Upper lobe of left lung (tissue), 4 donors: ENCODE results near the gene APH1B.

Source experiments
- EP300 ChIP-seq, 4 donors: sonication (generic); formaldehyde crosslinking; IDR thresholded peaks; one replicate each; pipeline ENCODE4 v1.5.1; 2017; ENCODE audit warnings: antibody characterized with exemption in 4 of 4, control low read depth in 2 of 4
- TF ChIP-seq, protein P1 (sequence below), 6 experiments: fragments of 450-650 bp in 4 of 6; fragments of 200-600 bp in 2 of 6; sonication (generic) in 2 of 6; IDR thresholded peaks; one replicate each; pipeline ENCODE4 v1.5.1; 2016 to 2019; ENCODE audit warnings: antibody characterized with exemption in 6 of 6

DNA sequence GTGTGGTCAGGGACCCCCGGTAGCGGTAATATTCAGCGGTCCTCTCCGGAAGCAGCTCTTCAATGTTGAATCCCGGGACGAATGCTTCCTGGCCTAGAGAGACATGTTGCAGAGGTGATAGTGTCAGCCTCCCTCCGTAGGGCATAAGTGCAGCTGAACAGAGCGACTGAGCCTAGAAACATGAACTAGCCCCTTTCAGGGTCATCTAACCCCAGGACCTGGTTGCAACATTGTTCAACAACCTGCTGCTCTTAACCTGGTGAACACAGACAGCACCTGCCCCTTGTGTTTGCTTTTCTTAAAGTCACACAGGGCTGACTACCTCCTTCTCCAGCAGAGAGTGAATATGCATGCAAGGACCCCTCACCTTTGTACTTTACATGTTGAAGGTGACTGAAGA lies 62.9 kb downstream of the APH1B start:
- TF ChIP-seq, protein P1, sequence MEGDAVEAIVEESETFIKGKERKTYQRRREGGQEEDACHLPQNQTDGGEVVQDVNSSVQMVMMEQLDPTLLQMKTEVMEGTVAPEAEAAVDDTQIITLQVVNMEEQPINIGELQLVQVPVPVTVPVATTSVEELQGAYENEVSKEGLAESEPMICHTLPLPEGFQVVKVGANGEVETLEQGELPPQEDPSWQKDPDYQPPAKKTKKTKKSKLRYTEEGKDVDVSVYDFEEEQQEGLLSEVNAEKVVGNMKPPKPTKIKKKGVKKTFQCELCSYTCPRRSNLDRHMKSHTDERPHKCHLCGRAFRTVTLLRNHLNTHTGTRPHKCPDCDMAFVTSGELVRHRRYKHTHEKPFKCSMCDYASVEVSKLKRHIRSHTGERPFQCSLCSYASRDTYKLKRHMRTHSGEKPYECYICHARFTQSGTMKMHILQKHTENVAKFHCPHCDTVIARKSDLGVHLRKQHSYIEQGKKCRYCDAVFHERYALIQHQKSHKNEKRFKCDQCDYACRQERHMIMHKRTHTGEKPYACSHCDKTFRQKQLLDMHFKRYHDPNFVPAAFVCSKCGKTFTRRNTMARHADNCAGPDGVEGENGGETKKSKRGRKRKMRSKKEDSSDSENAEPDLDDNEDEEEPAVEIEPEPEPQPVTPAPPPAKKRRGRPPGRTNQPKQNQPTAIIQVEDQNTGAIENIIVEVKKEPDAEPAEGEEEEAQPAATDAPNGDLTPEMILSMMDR (IDR thresholded peaks at IDR 0.05): no peak
- TF ChIP-seq EP300 (IDR thresholded peaks at IDR 0.05): no peak
